PC-9 (cell line): ENCODE measurements around the gene ANP32B.

Experiments
- CTCF ChIP-seq: fragments of 200-600 bp; sonication (generic); conservative IDR thresholded peaks from 2 replicates; pipeline ENCODE4 v1.6.1; 2017; ENCODE audit warnings: mixed run types, antibody characterized with exemption, mild to moderate bottlenecking, moderate library complexity
- EZH2 ChIP-seq: fragments of 200-600 bp; sonication (generic); IDR thresholded peaks from 2 replicates; pipeline ENCODE4 v1.8.0; 2017; ENCODE audit warnings: antibody characterized with exemption, low read depth

DNA sequence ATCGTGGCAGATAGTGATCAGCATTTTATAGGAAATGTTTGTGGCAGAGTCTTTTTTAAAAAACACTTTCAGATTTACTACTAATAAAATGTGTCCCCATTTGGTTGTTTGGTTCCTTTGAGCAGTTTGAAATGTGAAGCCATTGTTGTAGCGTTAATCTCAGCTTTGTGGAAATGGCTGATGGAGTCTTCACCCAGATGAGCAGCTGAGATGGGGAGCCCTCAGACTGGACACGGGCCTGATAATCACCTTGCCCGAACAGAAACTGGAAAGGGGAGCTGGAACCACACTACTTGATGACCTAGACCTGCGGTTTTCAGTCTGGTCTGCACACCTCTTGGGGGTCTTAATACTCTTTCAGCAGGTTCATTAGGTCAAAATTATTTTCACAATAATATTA lies 20.6 kb upstream of the ANP32B start:
- TF ChIP-seq CTCF (no peak), EZH2 (no peak)
